Measurements from ENCODE around the gene SAFB. TPM values are rescaled to one million over a fixed set of nuclear protein-coding genes. Genes with fewer than 3 reads are reported as not detected.

Gene SAFB
- total and polyA plus RNA-seq, 12 donors = 42.8 to 72.5 (median 50.2) TPM

DNA sequence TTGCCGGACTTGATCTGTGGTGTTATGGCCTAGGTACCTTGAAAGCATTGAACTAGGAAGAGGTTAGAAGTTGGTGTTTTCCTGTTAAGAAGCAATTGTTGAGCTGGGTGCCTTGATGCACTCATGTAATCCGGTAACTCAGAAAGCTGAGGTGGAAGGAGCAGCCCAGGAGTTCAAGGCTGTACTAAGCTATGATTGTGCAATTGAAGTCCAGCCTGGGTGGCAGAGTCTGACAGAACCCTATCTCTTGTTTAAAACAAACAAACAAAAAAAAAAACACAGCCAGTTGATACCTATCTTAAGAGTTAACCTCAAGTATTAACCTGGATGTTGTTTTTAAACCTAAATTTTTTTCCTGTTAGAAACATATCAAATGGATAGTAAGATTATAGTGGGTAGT is 19.3 kb downstream of the SAFB start:
- no peaks in the 10 kb centered on the region for H3K27me3 ChIP-seq
- H3K4me1 ChIP-seq = peaks cover 0 to 15% (median 4%) of the 10 kb centered on the region in 9 donors
- H3K27ac ChIP-seq = no peak overlapping the region
- intact Hi-C loops (cut with DNase I) = no loop called here
- TF ChIP-seq, protein P1, sequence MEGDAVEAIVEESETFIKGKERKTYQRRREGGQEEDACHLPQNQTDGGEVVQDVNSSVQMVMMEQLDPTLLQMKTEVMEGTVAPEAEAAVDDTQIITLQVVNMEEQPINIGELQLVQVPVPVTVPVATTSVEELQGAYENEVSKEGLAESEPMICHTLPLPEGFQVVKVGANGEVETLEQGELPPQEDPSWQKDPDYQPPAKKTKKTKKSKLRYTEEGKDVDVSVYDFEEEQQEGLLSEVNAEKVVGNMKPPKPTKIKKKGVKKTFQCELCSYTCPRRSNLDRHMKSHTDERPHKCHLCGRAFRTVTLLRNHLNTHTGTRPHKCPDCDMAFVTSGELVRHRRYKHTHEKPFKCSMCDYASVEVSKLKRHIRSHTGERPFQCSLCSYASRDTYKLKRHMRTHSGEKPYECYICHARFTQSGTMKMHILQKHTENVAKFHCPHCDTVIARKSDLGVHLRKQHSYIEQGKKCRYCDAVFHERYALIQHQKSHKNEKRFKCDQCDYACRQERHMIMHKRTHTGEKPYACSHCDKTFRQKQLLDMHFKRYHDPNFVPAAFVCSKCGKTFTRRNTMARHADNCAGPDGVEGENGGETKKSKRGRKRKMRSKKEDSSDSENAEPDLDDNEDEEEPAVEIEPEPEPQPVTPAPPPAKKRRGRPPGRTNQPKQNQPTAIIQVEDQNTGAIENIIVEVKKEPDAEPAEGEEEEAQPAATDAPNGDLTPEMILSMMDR (IDR thresholded peaks at IDR 0.05) = no peak
- H3K4me3 ChIP-seq = no peak overlapping the region
- ATAC-seq (no peak), DNase-seq (no peak)
- peaks cover 0 to 79% (median 29%) of the 10 kb centered on the region in 9 donors for H3K36me3 ChIP-seq
- WGBS, 2 donors = 90 to 96% methylated on average over 2 of the region's 2 CpGs
- H3K9me3 ChIP-seq = no peaks in the 10 kb centered on the region

DNA sequence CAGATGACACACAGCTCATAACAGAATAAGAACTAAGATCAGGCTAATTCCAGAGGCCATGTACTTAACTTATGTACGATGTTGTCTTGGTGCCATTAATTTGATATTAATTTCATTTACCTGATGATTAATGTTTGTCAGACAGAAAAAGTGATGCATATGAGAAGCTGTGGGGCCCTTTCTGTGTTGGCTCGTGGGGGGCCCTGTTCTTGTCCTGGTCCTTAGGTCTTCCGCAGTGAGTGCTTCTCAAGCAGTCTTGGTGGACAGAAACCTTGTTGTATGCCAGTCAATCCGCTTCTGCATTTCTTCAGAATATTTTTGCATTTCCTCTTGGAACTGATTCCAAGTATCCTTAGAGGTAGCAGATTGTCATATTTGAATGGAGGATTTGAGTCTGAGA is 20.2 kb downstream of the SAFB start:
- ATAC-seq = no peak
- TF ChIP-seq, protein P1 (IDR thresholded peaks at IDR 0.05) = no peak
- Histone ChIP-seq H3K4me1 (peaks cover 0 to 8% (median 0%) of the 10 kb centered on the region in 9 donors), H3K9me3 (no peaks in the 10 kb centered on the region), H3K27me3 (no peaks in the 10 kb centered on the region), H3K27ac (no peak overlapping the region), H3K36me3 (peaks cover 0 to 88% (median 36%) of the 10 kb centered on the region in 9 donors), H3K4me3 (no peak overlapping the region)
- intact Hi-C loops (cut with DNase I) = no loop called here
- WGBS, 2 donors = 85 to 86% methylated on average over 4 of the region's 4 CpGs
- no peak for DNase-seq

GRCh38 chr19:5644037-5644436 is 21.2 kb downstream of the SAFB start:
- ATAC-seq (no peak), DNase-seq (no peak)
- H3K36me3 ChIP-seq = peaks cover 0 to 91% (median 42%) of the 10 kb centered on the region in 9 donors
- no peak overlapping the region for H3K4me3 ChIP-seq
- intact Hi-C loops (cut with DNase I) = no loop called here
- no peaks in the 10 kb centered on the region for H3K9me3 ChIP-seq
- no peak overlapping the region for H3K27ac ChIP-seq
- TF ChIP-seq, protein P1 (IDR thresholded peaks at IDR 0.05) = no peak
- H3K27me3 ChIP-seq = no peaks in the 10 kb centered on the region
- peaks cover 0 to 8% (median 0%) of the 10 kb centered on the region in 9 donors for H3K4me1 ChIP-seq
- 89 to 95% methylated on average over 2 of the region's 2 CpGs for WGBS, 2 donors

GRCh38 chr19:5645409-5645808 is 22.5 kb downstream of the SAFB start:
- no peak for ATAC-seq
- TF ChIP-seq, protein P1 (IDR thresholded peaks at IDR 0.05) = no peak
- intact Hi-C loops (cut with DNase I) = no loop called here
- 92% methylated on average over 5 of the region's 5 CpGs for WGBS, 2 donors
- Histone ChIP-seq H3K36me3 (peaks cover 2 to 92% (median 51%) of the 10 kb centered on the region in 9 donors), H3K4me1 (peaks cover 0 to 8% (median 0%) of the 10 kb centered on the region in 9 donors), H3K9me3 (no peaks in the 10 kb centered on the region), H3K4me3 (no peak overlapping the region), H3K27me3 (no peaks in the 10 kb centered on the region), H3K27ac (no peak overlapping the region)
- no peak for DNase-seq
